ENCODE data around the gene SBNO2.
A peak's percentile ranks its signal among the peaks of the same experiment; 100 is the strongest.

SBNO2 gene

GRCh38 chr19:1068009-1069001, 105.8 kb downstream of the SBNO2 start:
- peak; percentile 68 for DNase-seq

GRCh38 chr19:1067341-1067957, 106.6 kb downstream of the SBNO2 start:
- DNase-seq: peak; percentile 68

DNA sequence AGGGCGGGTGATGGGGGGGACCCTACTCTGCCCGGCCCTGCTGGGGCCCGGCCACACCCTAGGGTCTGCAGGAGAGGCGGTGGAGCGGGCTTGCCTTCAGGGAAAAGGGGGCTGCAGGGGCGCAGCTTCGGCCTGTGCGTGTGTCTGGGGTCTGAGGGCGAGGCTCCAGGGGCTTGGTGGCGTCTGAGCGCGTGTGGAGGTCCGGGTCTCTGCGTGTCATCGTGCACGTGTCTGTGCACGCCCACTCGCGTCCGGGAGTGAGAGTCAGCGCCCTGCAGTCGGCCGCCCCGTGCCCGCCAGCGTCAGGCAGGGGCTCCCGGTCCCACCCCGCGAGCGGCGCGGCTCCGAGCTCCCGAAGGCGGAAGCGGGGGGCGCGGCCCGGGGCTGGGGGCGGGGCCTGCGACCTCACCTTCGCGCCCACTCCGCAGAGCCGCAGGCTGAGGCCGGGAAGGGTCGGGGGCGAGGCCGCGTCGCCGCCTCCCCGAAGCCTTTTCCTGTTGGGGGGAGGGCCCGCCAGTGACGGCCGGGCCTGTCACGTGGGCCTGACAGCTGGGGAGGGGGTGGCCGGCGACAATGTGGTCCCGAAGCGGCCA, 107.2 kb downstream of the SBNO2 start, which contains the start of gene ARHGAP45:
Gene ARHGAP45 (plus strand): TSS at position 420 of the 593 bp plus-strand sequence. CDS start 239 bp downstream, outside the sequence.
- peak; percentile 80 for DNase-seq

GRCh38 chr19:1066251-1066747, 107.8 kb downstream of the SBNO2 start:
- DNase-seq: no peak

- DNase-seq: no peak
Observed at GRCh38 chr19:1065606-1066109, 108.4 kb downstream of the SBNO2 start.

DNA sequence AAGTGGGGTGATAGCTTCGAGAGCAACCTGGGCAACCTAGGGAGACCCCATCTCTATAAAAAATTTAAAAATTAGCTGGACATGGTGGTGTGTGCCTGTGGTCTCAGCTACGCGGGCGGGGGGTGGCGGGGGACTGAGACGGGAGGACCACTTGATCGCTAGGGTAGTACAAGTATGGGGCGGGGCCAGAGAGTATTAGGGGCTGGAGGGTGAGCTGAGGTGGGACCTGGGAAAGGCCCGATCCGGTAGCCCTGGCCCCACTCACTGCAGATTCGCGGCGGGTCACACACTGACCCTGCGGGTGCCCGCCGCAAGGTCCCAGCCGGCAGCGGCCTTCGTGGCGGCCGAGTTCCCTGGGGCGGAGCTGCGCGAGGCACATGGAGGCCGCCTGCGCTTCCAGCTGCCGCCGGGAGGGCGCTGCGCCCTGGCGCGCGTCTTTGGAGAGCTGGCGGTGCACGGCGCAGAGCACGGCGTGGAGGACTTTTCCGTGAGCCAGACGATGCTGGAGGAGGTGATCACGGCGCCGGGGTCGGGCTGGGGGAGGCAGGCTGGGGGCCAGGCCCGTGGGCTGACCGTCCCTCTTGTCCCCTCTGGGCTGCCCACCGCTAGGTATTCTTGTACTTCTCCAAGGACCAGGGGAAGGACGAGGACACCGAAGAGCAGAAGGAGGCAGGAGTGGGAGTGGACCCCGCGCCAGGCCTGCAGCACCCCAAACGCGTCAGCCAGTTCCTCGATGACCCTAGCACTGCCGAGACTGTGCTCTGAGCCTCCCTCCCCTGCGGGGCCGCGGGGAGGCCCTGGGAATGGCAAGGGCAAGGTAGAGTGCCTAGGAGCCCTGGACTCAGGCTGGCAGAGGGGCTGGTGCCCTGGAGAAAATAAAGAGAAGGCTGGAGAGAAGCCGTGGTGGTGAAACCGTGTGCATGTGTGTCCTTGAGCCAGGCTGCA, 109.1 kb downstream of the SBNO2 start:
- DNase-seq: peak; percentile 74

GRCh38 chr19:1063909-1064660, 110.0 kb downstream of the SBNO2 start:
- DNase-seq: no peak

- DNase-seq: peak; percentile 69
Observed at GRCh38 chr19:1063030-1063908, 110.8 kb downstream of the SBNO2 start.

DNA sequence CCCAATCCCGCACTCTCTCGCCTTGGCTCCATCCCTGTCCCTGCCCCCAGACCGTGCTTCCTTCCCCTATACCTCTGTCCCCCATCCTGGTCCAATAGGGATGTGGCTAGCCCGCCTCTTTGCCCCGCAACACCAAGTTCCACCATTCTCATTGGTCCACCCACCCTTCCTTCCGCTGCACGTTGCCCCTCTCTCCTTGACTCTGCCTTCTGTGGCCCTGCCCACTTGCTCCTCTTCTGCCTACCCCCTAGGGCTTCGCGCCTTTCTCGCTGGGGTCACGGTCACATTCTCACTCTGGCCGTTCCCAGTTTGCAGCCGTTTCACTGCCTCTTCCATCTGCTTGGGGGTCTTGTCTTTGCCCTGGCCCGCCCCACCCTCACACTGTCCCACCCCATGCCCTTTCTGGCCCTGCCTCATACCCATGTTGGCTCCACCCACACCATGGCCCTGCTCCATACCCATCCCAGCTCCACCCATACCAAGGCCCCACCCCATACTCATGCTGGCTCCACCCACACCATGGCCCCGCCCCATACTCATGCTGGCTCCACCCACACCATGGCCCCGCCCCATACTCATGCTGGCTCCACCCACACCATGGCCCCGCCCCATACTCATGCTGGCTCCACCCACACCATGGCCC, 111.6 kb downstream of the SBNO2 start:
- DNase-seq: no peak

DNA sequence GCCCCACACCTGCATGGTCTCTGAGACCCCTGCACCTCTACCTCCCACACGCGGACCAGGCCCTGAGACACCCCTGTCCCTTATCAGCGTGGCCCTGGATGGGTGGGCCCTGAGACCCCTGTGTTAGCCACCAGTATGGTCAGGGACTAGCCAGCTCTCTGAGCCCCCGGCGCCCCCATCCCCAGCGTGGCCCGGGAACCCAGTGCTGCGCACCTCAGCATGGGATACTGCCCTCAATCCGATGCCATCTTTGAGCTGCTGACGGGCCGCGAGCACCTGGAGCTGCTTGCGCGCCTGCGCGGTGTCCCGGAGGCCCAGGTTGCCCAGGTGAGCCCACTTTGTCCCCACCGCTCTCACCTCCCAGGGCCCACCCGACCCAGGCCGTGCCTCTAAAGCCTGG, 112.1 kb downstream of the SBNO2 start:
- DNase-seq: no peak

- DNase-seq: no peak
Observed at GRCh38 chr19:1060689-1061088, 113.4 kb downstream of the SBNO2 start.

DNA sequence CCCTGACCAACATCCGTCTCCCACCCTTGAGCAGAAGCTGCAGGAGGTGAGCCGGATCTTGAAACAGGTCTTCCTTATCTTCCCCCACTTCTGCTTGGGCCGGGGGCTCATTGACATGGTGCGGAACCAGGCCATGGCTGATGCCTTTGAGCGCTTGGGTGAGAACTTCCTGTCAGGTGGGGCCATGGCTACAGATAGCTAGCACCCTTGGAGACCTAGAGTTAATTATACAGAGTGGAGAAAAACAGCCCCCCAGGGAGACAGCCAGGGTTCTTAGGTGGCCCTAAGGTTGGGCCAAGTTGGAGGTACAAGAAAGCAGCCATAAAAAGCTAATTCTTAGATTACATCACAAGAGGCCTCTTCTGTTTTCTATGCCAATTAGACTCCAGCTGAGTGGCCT, 116.0 kb downstream of the SBNO2 start:
- DNase-seq: no peak
